HG03521 (cell line): ENCODE measurements around the gene TMEM219.
"Not testable (repeated sequence)": the region's sequence is repeated elsewhere in the genome, so short reads cannot be mapped to it uniquely, and the experiment has no call there.

ENCODE experiments used
- ATAC-seq: cut with Tn5 transposase; IDR thresholded peaks from one replicate; pipeline ENCODE4 v1.9.1; 2021; ENCODE audit warnings: mild to moderate bottlenecking, moderate library complexity; ENCODE audit not compliant: unreplicated experiment

TMEM219 gene

DNA sequence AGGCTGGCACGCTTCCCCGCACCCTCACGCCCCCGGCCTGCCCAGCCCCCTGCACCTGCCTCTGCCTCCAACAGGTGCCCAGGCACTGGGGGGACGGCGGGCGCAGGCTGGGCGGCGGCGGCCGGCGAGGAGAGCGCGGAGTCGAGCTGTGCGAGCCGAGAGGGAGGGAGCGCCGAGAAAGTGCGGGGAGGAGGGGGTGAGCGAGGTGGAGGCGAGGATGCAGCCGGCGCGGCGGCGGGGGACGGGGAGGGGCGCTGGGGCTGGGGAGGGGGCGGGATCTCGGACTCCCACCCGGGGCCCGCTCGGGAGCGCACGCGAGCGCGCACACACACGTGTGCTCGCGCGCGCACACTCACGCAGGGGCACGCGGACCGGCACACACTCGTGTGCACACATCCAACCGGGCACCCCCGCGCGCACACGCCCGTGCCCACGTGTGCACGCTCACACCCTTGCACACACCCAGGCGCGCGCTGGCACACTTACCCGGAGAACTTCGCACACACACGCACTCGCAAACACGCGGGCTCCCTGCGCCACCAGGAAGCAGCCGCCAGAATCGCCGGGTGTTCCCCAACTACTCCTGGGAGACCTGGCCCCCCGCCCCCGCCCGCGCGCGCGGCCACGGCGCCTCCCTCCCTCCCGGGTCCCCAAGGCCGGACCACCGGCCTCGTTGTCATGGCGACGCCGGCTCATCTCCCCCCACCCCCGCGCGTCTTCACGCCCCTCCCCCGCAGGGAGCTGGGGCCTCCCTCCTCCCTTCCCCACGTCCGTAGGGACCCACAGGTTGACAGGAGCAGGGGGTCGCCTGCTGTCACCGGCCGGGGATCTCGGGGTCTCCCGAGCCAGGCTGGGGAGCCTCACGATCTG, 49.2 kb downstream of the TMEM219 start, which contains the start of gene DOC2A:
Gene DOC2A (minus strand): TSS at position 184 of the 870 bp plus-strand sequence. CDS start 805 bp downstream, outside the sequence.
- ATAC-seq: no peak

DNA sequence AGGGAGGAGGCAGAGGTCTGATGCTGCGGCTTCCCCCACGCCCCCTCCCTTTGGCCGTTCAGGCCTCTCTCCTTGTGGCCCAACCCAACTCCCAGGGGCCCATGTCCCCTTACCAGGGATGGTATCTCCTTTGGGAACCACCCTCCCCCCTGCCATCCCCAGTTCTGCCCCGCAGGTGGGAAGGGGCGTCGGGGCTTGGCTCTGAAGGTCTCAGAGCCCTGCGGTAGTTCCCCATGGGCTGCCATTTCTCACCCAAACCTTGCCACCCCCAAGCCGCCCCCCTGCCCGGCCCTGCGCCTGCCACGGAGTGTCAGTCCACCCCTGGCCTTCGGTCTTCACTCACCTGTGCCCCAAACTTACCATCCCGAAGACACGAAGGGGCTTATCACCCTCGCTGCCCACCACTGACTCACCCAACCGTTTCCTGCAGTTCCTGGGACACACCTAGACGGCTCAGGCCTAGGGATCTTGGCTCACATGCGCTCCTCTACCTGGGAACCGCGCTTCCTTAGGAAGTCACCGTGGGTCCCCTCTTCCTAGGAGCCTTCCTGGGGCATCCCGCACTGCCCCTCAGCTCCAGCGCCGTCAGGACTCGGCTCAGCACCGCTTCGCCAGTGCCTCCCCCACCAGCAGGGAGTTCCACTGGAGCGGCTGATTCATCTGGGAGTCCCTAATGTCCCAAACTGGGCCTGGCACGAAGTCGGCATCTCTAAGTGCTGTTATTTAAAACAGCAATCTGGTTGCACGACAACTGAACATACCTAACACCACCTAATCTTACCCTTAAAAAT, 50.0 kb downstream of the TMEM219 start:
- ATAC-seq: no peak

DNA sequence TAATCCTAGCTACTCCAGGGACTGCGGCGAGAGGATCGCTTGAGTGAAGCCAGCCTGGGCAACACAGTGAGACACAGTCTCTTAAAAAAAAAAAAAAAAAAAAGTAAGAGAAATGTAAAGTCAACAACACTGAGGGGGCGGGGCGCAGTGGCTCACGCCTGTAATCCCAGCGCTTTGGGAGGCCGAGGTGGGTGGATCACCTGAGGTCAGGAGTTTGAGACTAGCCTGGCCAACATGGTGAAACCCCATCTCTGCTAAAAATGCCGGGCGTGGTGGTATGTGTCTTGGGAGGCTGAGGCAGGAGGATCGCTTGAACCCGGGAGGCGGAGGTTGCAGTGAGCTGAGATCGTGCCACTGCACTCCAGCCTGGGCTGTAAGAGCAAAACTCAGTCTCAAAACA, 50.7 kb downstream of the TMEM219 start:
- ATAC-seq: not testable (repeated sequence)

DNA sequence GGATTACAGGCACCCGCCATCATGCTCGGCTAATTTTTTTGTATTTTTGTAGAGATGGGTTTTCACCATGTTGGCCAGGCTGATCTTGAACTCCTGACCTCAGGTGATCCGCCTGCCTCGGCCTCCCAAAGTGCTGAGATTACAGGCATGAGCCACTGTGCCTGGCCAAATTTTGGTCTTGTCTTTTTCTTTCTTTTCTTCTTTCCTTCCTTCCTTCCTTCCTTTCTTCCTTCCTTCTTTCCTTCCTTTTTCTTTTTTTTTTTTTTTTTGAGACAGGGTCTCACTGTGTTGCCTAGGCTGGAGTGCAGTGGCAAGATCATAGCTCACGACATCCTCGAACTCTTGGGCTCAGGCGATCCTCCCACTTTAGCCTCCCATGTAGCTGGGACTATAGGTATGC, 53.6 kb downstream of the TMEM219 start:
- ATAC-seq: not testable (repeated sequence)

DNA sequence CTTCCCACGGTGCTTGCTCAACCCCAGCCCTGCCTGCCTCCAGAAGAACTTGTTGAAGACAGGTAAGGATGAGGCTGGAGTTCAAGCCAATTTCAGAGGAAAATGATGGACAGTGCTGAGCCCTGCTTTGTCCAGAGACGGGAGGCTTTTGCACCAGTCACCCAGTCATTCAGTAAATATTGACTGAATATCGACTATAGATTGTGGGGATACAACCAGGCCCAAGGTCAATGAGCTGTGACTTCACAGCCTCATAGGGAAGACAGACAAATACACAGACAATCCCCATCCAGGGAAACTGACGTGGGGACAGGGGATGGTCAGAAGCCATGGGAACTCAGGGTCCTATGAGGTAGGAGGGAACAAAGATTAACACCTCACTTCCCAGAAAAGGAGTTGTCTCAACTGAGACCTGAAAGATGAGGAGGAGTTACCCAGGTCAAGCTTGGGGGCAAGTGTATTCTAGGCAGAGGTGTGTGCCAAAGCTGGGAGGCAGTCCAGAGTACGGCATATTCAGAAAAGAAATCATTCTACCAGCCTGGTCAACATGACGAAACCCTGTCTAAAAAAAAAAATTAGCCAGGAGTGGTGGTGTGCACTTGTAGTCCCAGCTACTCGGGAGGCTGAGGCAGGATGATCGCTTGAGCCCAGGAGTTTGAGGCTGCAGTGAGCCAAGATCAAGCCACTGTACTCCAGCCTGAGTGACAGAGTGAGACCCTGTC, 54.8 kb downstream of the TMEM219 start:
- ATAC-seq: no peak

DNA sequence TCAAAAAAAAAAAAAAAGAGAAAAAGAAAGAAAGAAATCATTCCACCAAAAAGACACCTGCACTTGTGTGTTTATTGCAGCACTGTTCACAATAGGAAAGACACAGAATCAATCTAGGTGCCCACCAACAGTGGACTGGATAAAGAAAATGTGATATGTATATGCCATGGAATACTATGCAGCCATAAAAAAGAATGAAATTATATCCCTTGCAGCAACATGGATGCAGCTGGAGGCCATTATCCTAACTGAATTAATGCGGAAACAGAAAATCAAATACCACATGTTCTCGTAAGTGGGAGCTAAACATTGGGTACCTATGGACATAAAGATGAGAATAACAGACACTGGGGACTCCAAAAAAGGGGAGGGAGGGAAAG, 55.4 kb downstream of the TMEM219 start:
- no peak for ATAC-seq

DNA sequence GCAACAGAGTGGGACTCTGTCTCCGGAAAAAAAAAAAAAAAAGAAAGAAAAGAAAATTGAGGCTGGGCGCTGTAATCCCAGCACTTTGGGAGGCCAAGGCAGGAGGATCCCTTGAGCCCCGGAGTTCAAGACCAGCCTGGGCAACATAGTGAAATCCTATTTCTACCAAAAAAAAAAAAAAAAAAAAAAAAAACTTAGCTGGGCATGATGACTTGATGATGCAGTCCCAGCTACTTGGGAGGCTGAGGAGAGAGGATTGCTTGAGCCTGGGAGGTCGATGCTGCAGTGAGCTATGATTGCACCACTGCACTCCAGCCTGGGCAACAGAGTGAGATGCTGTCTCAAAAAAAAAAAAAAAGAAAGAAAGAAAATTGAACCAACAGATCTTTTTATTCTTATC, 56.1 kb downstream of the TMEM219 start:
- ATAC-seq: not testable (repeated sequence)

DNA sequence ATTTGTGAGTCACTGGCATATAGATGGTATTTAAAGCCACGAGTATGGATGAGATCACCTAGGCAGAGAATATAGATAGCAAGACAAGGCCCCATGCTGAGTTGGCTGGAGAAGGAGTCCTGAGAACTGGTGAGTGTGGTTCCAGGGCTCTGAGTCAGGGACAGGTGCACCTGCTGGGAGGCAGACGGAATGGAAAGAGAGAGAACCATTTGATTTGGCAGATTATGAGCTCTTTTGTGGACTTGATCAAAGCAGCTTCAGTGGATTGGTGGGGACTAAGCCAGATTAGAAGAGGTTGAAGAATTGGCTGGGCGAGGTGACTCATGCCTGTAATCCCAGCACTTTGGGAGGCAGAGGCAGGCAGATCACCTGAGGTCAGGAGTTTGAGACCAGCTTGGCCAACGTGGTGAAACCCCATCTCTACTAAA, 56.9 kb downstream of the TMEM219 start:
- ATAC-seq: no peak
